HG02973 (cell line): Measurements from ENCODE around the gene CCDC28A.

Experiments
- ATAC-seq: cut with Tn5 transposase; IDR thresholded peaks from one replicate; pipeline ENCODE4 v1.9.1; 2021; ENCODE audit warnings: moderate library complexity; ENCODE audit not compliant: unreplicated experiment

CCDC28A gene

DNA sequence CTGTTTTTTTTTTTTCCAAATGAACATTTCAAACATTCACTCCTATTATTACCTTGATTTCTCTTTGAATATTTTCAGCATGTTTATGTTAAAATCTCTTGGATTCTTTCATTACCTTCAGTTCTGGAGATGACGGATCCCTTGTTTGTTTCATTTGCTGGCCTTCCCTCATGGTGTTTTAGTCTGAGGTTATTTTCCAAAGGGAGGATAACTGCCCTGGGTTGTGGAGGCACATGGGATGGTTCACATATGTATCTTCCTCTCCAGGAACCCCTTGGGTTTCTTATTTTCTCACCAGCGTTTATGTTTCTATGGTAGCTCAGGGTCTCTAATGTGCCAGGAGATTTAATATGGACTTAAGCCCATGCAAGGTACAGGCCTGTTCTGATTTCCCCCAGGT is 58.6 kb downstream of the CCDC28A start:
- no peak for ATAC-seq

- ATAC-seq: no peak
These were observed 60.4 kb downstream of the CCDC28A start for GRCh38 chr6:138833816-138834539.

- no peak for ATAC-seq
These were observed 63.7 kb downstream of the CCDC28A start for GRCh38 chr6:138837246-138837645.
